Measurements from ENCODE around the gene UNC5C. TPM values are rescaled to one million over a fixed set of nuclear protein-coding genes. Genes with fewer than 3 reads are reported as not detected.

UNC5C gene
- total RNA-seq, 2 donors from 2014 or later = 5.3 to 10.0 TPM

GRCh38 chr4:95232358-95233156 is 316.2 kb downstream of the UNC5C start:
- no peak for ATAC-seq (ENCODE audit: insufficient number of reproducible peaks, low FRiP score, low read depth)
- Histone ChIP-seq H3K4me1 (ENCODE audit: control insufficient read depth in 1 of 2, low read depth in 2 of 2) (no peaks in the 10 kb centered on the region), H3K9me3 (no peaks in the 10 kb centered on the region), H3K27me3 (replicated peaks; ENCODE audit: insufficient read depth) (no peaks in the 10 kb centered on the region), H3K36me3 (no peaks in the 10 kb centered on the region), H3K4me3 (no peak overlapping the region), H3K27ac (no peak overlapping the region)
- DNase-seq (ENCODE audit: low spot score) = no peak
- no peak for TF ChIP-seq CTCF (IDR thresholded peaks at IDR 0.05)

GRCh38 chr4:95231681-95232080 is 317.1 kb downstream of the UNC5C start:
- DNase-seq (ENCODE audit: low spot score) = no peak
- Histone ChIP-seq H3K4me1 (ENCODE audit: control insufficient read depth in 1 of 2, low read depth in 2 of 2) (no peaks in the 10 kb centered on the region), H3K27ac (no peak overlapping the region), H3K27me3 (replicated peaks; ENCODE audit: insufficient read depth) (no peaks in the 10 kb centered on the region), H3K9me3 (no peaks in the 10 kb centered on the region), H3K4me3 (no peak overlapping the region), H3K36me3 (no peaks in the 10 kb centered on the region)
- no peak for TF ChIP-seq CTCF (IDR thresholded peaks at IDR 0.05)
- ATAC-seq (ENCODE audit: insufficient number of reproducible peaks, low FRiP score, low read depth) = no peak

- ATAC-seq (ENCODE audit: insufficient number of reproducible peaks, low FRiP score, low read depth) = no peak
Measured at GRCh38 chr4:95225849-95226248, 322.9 kb downstream of the UNC5C start.

GRCh38 chr4:95224402-95224801 is 324.4 kb downstream of the UNC5C start:
- H3K9me3 ChIP-seq = no peaks in the 10 kb centered on the region
- TF ChIP-seq CTCF (IDR thresholded peaks at IDR 0.05) = no peak
- DNase-seq (ENCODE audit: low spot score) = no peak
- ATAC-seq (ENCODE audit: insufficient number of reproducible peaks, low FRiP score, low read depth) = no peak
- H3K4me3 ChIP-seq = no peak overlapping the region
- H3K27me3 ChIP-seq (replicated peaks; ENCODE audit: insufficient read depth) = no peaks in the 10 kb centered on the region
- H3K4me1 ChIP-seq (ENCODE audit: control insufficient read depth in 1 of 2, low read depth in 2 of 2) = peaks cover 0 to 4% of the 10 kb centered on the region in 2 donors
- H3K36me3 ChIP-seq = no peaks in the 10 kb centered on the region
- no peak overlapping the region for H3K27ac ChIP-seq

More at GRCh38 chr4:95225849-95226248, 322.9 kb downstream of the UNC5C start:
- no peaks in the 10 kb centered on the region for H3K9me3 ChIP-seq
- H3K27me3 ChIP-seq (replicated peaks; ENCODE audit: insufficient read depth) = no peaks in the 10 kb centered on the region
- no peak for TF ChIP-seq CTCF (IDR thresholded peaks at IDR 0.05)
- DNase-seq (ENCODE audit: low spot score) = no peak
- H3K27ac ChIP-seq = no peak overlapping the region
- no peaks in the 10 kb centered on the region for H3K4me1 ChIP-seq (ENCODE audit: control insufficient read depth in 1 of 2, low read depth in 2 of 2)
- H3K4me3 ChIP-seq = no peak overlapping the region
- no peaks in the 10 kb centered on the region for H3K36me3 ChIP-seq

GRCh38 chr4:95220205-95221175 is 328.3 kb downstream of the UNC5C start:
- DNase-seq (ENCODE audit: low spot score) = no peak
- H3K27ac ChIP-seq = no peak overlapping the region

More at GRCh38 chr4:95220205-95221175, 328.3 kb downstream of the UNC5C start:
- Histone ChIP-seq H3K4me3 (no peak overlapping the region), H3K9me3 (no peaks in the 10 kb centered on the region), H3K27me3 (replicated peaks; ENCODE audit: insufficient read depth) (no peaks in the 10 kb centered on the region), H3K4me1 (ENCODE audit: control insufficient read depth in 1 of 2, low read depth in 2 of 2) (peaks cover 0 to 5% of the 10 kb centered on the region in 2 donors), H3K36me3 (no peaks in the 10 kb centered on the region)
- ATAC-seq (ENCODE audit: insufficient number of reproducible peaks, low FRiP score, low read depth) = no peak
- TF ChIP-seq CTCF (IDR thresholded peaks at IDR 0.05) = no peak

Measured in thoracic aorta (tissue), 2 donors.